ENCODE measurements around the gene ADORA1.

The ADORA1 gene

DNA sequence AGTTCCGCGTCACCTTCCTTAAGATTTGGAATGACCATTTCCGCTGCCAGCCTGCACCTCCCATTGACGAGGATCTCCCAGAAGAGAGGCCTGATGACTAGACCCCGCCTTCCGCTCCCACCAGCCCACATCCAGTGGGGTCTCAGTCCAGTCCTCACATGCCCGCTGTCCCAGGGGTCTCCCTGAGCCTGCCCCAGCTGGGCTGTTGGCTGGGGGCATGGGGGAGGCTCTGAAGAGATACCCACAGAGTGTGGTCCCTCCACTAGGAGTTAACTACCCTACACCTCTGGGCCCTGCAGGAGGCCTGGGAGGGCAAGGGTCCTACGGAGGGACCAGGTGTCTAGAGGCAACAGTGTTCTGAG lies 38.3 kb downstream of the ADORA1 start:
- TF ChIP-seq, protein P1, sequence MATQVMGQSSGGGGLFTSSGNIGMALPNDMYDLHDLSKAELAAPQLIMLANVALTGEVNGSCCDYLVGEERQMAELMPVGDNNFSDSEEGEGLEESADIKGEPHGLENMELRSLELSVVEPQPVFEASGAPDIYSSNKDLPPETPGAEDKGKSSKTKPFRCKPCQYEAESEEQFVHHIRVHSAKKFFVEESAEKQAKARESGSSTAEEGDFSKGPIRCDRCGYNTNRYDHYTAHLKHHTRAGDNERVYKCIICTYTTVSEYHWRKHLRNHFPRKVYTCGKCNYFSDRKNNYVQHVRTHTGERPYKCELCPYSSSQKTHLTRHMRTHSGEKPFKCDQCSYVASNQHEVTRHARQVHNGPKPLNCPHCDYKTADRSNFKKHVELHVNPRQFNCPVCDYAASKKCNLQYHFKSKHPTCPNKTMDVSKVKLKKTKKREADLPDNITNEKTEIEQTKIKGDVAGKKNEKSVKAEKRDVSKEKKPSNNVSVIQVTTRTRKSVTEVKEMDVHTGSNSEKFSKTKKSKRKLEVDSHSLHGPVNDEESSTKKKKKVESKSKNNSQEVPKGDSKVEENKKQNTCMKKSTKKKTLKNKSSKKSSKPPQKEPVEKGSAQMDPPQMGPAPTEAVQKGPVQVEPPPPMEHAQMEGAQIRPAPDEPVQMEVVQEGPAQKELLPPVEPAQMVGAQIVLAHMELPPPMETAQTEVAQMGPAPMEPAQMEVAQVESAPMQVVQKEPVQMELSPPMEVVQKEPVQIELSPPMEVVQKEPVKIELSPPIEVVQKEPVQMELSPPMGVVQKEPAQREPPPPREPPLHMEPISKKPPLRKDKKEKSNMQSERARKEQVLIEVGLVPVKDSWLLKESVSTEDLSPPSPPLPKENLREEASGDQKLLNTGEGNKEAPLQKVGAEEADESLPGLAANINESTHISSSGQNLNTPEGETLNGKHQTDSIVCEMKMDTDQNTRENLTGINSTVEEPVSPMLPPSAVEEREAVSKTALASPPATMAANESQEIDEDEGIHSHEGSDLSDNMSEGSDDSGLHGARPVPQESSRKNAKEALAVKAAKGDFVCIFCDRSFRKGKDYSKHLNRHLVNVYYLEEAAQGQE (IDR thresholded peaks at IDR 0.05; ENCODE audit: insufficient read depth in 1 of 2, low read depth in 2 of 2, low read length in 2 of 2) = no peak
- TF ChIP-seq FOXP2 (optimal IDR thresholded peaks at IDR 0.05; ENCODE audit: borderline replicate concordance, extremely low read depth, extremely low read length, insufficient read depth) (no peak), POLR2AphosphoS5 (IDR thresholded peaks at IDR 0.05; ENCODE audit: low read depth, low read length) (no peak), SIN3A (IDR thresholded peaks at IDR 0.05; ENCODE audit: borderline replicate concordance, insufficient read depth, low read length) (no peak), TAF1 (IDR thresholded peaks at IDR 0.05; ENCODE audit: borderline replicate concordance, insufficient read depth, low read length) (no peak)

- TF ChIP-seq TAF1 (IDR thresholded peaks at IDR 0.05; ENCODE audit: borderline replicate concordance, insufficient read depth, low read length) (no peak), FOXP2 (optimal IDR thresholded peaks at IDR 0.05; ENCODE audit: borderline replicate concordance, extremely low read depth, extremely low read length, insufficient read depth) (no peak), POLR2AphosphoS5 (IDR thresholded peaks at IDR 0.05; ENCODE audit: low read depth, low read length) (no peak), SIN3A (IDR thresholded peaks at IDR 0.05; ENCODE audit: borderline replicate concordance, insufficient read depth, low read length) (no peak)
- TF ChIP-seq, protein P1 (IDR thresholded peaks at IDR 0.05; ENCODE audit: insufficient read depth in 1 of 2, low read depth in 2 of 2, low read length in 2 of 2) = no peak
Observed at GRCh38 chr1:203166192-203166940, 38.8 kb downstream of the ADORA1 start.

DNA sequence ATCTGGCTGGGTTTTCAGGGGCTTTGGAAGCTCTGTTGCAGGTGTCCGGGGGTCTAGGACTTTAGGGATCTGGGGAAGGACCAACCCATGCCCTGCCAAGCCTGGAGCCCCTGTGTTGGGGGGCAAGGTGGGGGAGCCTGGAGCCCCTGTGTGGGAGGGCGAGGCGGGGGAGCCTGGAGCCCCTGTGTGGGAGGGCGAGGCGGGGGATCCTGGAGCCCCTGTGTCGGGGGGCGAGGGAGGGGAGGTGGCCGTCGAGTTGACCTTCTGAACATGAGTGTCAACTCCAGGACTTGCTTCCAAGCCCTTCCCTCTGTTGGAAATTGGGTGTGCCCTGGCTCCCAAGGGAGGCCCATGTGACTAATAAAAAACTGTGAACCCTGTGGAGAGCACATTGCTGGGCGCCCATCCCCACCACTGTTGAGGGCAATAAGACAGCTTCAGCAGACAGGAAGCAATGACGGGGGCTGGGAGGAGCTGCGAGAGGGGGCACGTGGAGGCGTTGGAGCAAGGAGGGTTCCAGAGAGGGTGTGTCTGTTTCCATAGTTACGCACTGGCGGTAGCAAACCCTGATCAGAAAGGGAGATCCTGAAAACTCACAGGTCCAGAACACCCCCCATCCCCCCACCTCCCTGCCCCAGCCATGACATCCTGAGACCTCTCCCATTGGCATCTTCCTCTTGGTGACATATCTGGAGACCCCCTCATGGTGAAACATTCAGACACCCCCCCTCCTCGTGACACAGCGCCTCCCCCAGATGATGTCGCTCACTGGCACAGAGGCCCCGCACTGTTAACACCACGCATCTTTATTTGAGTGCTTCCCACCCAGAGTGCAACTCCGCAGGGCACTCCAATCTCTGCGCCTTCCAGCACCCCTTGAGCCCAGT lies 39.7 kb downstream of the ADORA1 start:
- TF ChIP-seq FOXP2 (optimal IDR thresholded peaks at IDR 0.05; ENCODE audit: borderline replicate concordance, extremely low read depth, extremely low read length, insufficient read depth) (no peak), SIN3A (IDR thresholded peaks at IDR 0.05; ENCODE audit: borderline replicate concordance, insufficient read depth, low read length) (no peak), POLR2AphosphoS5 (IDR thresholded peaks at IDR 0.05; ENCODE audit: low read depth, low read length) (no peak), TAF1 (IDR thresholded peaks at IDR 0.05; ENCODE audit: borderline replicate concordance, insufficient read depth, low read length) (no peak)
- TF ChIP-seq, protein P1 (IDR thresholded peaks at IDR 0.05; ENCODE audit: insufficient read depth in 1 of 2, low read depth in 2 of 2, low read length in 2 of 2) = no peak

DNA sequence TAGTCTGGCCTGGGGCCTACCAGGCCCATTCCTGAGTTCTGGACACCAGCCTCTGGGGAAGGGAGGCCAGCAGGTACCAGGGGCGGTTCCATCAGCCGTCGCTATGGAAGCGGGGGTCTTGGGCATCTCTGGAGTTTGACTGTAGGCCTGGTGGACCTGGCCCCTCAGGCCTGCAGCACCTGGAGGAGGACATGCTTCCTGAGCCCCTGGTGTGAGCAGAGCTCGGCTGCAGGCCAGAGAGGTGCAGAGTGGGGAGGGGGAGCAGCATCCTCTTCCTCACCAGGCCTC lies 40.3 kb downstream of the ADORA1 start:
- TF ChIP-seq SIN3A (IDR thresholded peaks at IDR 0.05; ENCODE audit: borderline replicate concordance, insufficient read depth, low read length) = no peak
- no peak for TF ChIP-seq TAF1 (IDR thresholded peaks at IDR 0.05; ENCODE audit: borderline replicate concordance, insufficient read depth, low read length)
- TF ChIP-seq FOXP2 (optimal IDR thresholded peaks at IDR 0.05; ENCODE audit: borderline replicate concordance, extremely low read depth, extremely low read length, insufficient read depth) = no peak
- TF ChIP-seq, protein P1 (IDR thresholded peaks at IDR 0.05; ENCODE audit: insufficient read depth in 1 of 2, low read depth in 2 of 2, low read length in 2 of 2) = no peak
- TF ChIP-seq POLR2AphosphoS5 (IDR thresholded peaks at IDR 0.05; ENCODE audit: low read depth, low read length) = no peak

All from PFSK-1 (cell line).